ENCODE data around the gene MADD.

MADD gene

GRCh38 chr11:47251751-47252150, 18.2 kb upstream of the MADD start:
- no peak for DNase-seq (ENCODE audit: low read depth)

GRCh38 chr11:47253660-47254059, 16.3 kb upstream of the MADD start:
- no peak for DNase-seq (ENCODE audit: low read depth)

- no peak for DNase-seq (ENCODE audit: low read depth)
These were observed 15.5 kb upstream of the MADD start for GRCh38 chr11:47254386-47254785.

DNA sequence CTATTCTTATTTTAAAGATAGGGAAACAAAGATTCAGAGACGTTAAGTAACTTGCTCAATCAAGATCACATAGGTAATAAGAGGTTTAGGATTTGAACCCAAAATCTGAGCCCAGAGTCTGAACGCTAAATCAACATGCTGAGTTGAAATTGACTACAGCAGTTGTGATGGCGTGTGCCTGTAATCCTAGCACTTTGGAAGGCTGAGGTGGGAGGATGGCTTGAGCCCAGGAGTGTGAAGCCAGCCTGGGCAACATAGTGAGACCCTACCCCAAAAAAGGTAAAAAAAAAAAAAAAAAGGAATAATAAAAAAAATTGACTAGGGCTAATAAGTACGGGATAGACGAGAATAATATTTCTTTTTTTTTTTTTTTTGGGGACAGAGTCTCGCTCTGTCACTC, 13.6 kb upstream of the MADD start:
- no peak for DNase-seq (ENCODE audit: low read depth)

GRCh38 chr11:47257177-47257516, 12.8 kb upstream of the MADD start:
- DNase-seq (ENCODE audit: low read depth): no peak

GRCh38 chr11:47257517-47258316, 12.2 kb upstream of the MADD start, which contains the start of gene NR1H3:
NR1H3 (plus strand) TSS chr11:47257996; CDS start chr11:47259217, 1,221 bp downstream.
- DNase-seq (ENCODE audit: low read depth): no peak

- no peak for DNase-seq (ENCODE audit: low read depth)
These were observed 11.5 kb upstream of the MADD start for GRCh38 chr11:47258317-47258902.

- DNase-seq (ENCODE audit: low read depth): no peak
These were observed 10.5 kb upstream of the MADD start for GRCh38 chr11:47259232-47259977.

- DNase-seq (ENCODE audit: low read depth): no peak
These were observed 9.6 kb upstream of the MADD start for GRCh38 chr11:47260366-47260765.

GRCh38 chr11:47261291-47261800, 8.6 kb upstream of the MADD start:
- DNase-seq (ENCODE audit: low read depth): no peak

DNA sequence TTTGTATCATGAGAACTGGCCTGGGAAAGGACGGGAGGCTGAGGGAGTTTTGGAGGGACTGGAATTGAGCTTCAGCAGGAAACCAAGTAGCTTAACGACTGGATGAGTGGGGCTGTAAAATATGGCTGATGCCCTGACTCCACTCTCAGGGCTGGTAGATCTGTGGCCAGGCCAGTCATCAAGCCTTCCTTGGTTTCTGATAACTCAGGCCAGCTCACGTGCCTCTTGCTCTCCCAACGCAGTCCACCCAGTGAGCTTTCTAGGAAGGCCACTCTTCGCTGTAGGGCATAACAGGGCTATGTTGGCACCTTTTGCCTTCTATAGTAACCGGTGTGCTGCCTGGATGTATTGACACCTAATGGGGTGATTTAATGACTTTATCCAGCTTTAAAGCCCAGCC, 5.8 kb upstream of the MADD start:
- no peak for DNase-seq (ENCODE audit: low read depth)

DNA sequence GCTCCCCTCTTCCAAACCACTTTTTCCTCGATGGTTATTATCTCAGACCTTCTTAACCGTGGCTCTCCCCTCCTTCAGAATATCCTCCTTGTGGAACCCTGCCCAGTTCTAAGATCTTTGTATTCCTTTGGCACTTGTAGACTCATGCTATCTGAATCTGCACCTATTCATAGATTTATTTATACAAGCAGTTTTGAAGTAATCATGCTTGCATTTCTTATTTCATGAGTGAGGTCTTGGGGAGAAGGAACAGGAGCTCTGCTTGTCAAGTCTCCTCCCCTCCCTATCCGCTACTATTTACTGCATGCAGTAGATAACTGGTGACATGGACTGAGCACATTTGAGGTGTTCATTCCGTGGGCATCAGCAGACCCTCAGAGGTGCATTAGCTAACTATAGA, 5.4 kb upstream of the MADD start:
- DNase-seq (ENCODE audit: low read depth): no peak

- no peak for DNase-seq (ENCODE audit: low read depth)
These were observed 2.1 kb upstream of the MADD start for GRCh38 chr11:47267876-47268275.

- no peak for DNase-seq (ENCODE audit: low read depth)
These were observed 1.4 kb upstream of the MADD start for GRCh38 chr11:47268448-47269001.

DNA sequence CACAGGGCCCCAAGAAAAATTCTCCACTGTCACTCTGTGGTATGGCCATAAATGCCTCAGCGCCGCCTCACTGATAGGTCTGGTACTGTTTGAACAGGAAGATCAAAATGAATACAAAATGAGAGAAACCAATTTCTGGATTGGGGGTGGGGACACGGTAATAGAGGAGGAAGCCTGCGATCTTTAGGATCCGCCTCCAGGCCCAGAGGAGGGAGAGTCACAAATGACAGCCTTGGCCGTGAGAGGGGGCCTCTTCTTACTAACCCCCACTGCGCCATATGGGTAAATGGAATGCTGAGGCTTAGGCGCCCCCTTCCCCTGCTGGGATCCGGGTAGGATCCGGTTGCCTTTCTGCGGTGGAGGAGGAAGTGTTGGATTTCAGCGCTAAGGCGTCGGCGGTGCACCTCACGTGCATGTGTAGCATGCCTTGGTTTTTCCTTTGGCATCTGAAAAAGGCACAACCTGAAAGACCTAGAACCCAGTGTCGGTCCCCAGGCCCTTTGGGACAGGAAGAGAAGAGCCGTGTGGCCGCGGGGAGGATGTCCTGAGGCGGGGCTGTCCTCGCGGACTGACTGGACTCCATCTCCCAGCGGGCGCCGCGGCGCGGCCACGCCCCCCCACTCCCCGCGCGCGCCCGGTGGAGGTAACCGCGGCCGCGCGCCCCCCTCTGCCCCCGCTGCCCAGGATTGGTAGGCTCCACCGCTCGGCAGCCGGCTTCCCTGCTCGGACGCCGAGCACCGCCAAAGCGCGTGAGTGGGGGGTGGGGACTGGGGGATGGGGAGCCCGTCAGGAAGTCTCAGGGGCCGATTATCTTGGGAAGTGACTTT, 718 bp upstream of the MADD start:
- DNase-seq (ENCODE audit: low read depth): peak; percentile 54

DNA sequence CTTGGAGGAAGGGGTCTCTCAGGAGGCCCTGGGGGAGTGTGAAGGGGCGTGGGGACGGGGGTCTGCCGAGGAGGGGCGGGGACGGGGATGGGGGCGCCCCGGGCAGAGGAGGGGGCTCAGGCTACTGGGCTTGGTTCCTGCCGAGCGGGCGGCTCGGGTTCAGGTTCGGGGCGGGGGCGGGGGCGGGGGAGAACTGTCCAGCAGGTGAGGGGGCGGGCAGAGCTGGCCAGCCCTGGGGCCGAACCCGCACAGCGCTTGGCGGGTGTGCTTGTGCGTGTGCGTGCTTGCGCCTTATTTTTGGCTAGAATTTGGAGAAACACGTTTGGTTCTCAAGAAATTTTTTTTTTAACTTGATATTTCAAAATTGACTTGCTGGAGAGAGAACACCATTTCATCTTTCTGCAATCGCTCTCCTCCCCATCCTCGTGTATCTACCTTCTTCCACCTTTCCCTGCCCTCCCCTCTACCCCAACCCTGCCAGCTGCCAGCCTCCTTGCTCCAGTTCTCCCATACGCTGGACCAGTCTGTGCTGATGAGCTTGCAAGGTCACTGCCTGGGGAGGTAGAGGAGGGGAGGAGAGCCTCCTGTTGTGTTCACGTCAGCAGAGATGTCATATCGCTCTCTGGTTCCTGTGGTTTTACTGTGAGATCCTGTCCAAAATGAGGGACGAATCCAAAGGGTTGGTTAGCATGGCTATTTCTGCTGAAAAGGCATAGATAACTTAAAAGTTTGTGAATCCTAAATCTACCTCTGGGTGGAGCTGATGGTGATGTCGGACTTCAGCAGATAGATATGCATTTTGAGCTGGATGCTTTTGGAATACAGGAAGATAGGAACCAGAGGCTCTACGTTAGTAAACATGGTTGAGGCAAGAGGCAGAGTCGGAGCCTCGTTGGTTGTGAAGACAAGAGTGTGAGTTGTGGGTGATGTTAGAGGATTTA, 668 bp downstream of the MADD start:
- no peak for DNase-seq (ENCODE audit: low read depth)

DNA sequence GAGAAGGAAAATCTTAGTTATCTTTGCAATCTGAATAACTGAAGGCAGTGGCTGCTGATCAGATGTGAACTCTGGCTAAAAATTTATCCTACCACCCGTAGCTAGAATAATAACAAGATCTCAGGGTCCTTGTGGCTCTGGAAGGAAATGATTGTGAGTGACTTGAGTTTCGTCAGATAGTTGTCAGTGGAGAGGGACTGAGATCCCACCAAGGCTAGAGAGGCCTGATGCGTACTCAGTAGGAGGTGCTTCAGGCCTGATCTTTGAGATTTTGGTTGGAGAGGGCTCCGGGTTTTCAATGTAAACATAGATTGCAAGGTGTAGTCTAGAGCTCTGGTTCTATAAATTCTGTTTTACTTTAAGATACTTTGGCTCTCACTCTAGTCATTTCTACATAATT, 1.4 kb downstream of the MADD start:
- no peak for DNase-seq (ENCODE audit: low read depth)

- no peak for DNase-seq (ENCODE audit: low read depth)
These were observed 2.2 kb downstream of the MADD start for GRCh38 chr11:47271961-47272661.

GRCh38 chr11:47272706-47273105, 2.8 kb downstream of the MADD start:
- DNase-seq (ENCODE audit: low read depth): no peak
